ENCODE data around the gene NTN5.
A peak's percentile ranks its signal among the peaks of the same experiment; 100 is the strongest.

Gene NTN5

GRCh38 chr19:48671446-48671995, 1.3 kb downstream of the NTN5 start:
- POLR2A ChIA-PET = interaction anchor here (0.6 kb wide), 1 partner anchor 152 kb away, joined by 3 read pairs; no protein-coding TSS in a partner anchor
- Histone ChIP-seq H3K4me3 (ENCODE audit: control insufficient read depth in 1 of 7, extremely low read depth in 1 of 7, insufficient read depth in 4 of 7, low read depth in 2 of 7, low read length in 6 of 7) (no peak overlapping the region), H3K4me1 (ENCODE audit: control extremely low read depth in 1 of 4, control insufficient read depth in 4 of 4, insufficient read depth in 4 of 4, low read length in 3 of 4) (peaks cover 0 to 6% (median 0%) of the 10 kb centered on the region in 4 experiments), H3K27ac (ENCODE audit: insufficient read depth in 1 of 2, low read depth in 1 of 2, low read length in 2 of 2, poor library complexity in 1 of 2, severe bottlenecking in 2 of 2) (no peak overlapping the region), H3K9me3 (ENCODE audit: control extremely low read depth in 1 of 5, control insufficient read depth in 4 of 5, insufficient read depth in 2 of 5, low read depth in 1 of 5, low read length in 4 of 5) (no peaks in the 10 kb centered on the region), H3K36me3 (ENCODE audit: control insufficient read depth in 4 of 4, insufficient read depth in 4 of 4, low read length in 3 of 4) (no peaks in the 10 kb centered on the region), H3K27me3 (replicated peaks in 2 of 5; ENCODE audit: control insufficient read depth in 4 of 5, insufficient read depth in 5 of 5, low read length in 4 of 5) (peaks cover 0 to 2% (median 0%) of the 10 kb centered on the region in 5 experiments)
- no peak for DNase-seq
- 100% methylated on average over 4 of the region's 10 CpGs for WGBS (ENCODE audit: insufficient coverage)
- CTCF ChIA-PET = interaction anchor here (1.0 kb wide), 1 partner anchor 26 kb away, joined by 4 read pairs; the partner anchor contains the start of gene CA11

GRCh38 chr19:48670699-48671445, 1.9 kb downstream of the NTN5 start:
- 96% methylated on average over 16 of the region's 21 CpGs for WGBS (ENCODE audit: insufficient coverage)
- DNase-seq = peak in 1 of 3 donors; percentile 21
- CTCF ChIA-PET = interaction anchor here (1.0 kb wide), 1 partner anchor 25 kb away, joined by 4 read pairs; the partner anchor contains the start of gene CA11
- no peaks in the 10 kb centered on the region for H3K36me3 ChIP-seq (ENCODE audit: control insufficient read depth in 4 of 4, insufficient read depth in 4 of 4, low read length in 3 of 4)
- H3K27me3 ChIP-seq (replicated peaks in 2 of 5; ENCODE audit: control insufficient read depth in 4 of 5, insufficient read depth in 5 of 5, low read length in 4 of 5) = peaks cover 0 to 2% (median 0%) of the 10 kb centered on the region in 5 experiments
- no peak overlapping the region for H3K27ac ChIP-seq (ENCODE audit: insufficient read depth in 1 of 2, low read depth in 1 of 2, low read length in 2 of 2, poor library complexity in 1 of 2, severe bottlenecking in 2 of 2)
- no peak overlapping the region for H3K4me3 ChIP-seq (ENCODE audit: control insufficient read depth in 1 of 7, extremely low read depth in 1 of 7, insufficient read depth in 4 of 7, low read depth in 2 of 7, low read length in 6 of 7)
- peaks cover 0 to 6% (median 0%) of the 10 kb centered on the region in 4 experiments for H3K4me1 ChIP-seq (ENCODE audit: control extremely low read depth in 1 of 4, control insufficient read depth in 4 of 4, insufficient read depth in 4 of 4, low read length in 3 of 4)
- POLR2A ChIA-PET = interaction anchor here (0.6 kb wide), 1 partner anchor 153 kb away, joined by 3 read pairs; no protein-coding TSS in a partner anchor
- no peaks in the 10 kb centered on the region for H3K9me3 ChIP-seq (ENCODE audit: control extremely low read depth in 1 of 5, control insufficient read depth in 4 of 5, insufficient read depth in 2 of 5, low read depth in 1 of 5, low read length in 4 of 5)

- CTCF ChIA-PET = no interaction called here
- H3K27me3 ChIP-seq (replicated peaks in 2 of 5; ENCODE audit: control insufficient read depth in 4 of 5, insufficient read depth in 5 of 5, low read length in 4 of 5) = peaks cover 0 to 2% (median 0%) of the 10 kb centered on the region in 5 experiments
- H3K4me1 ChIP-seq (ENCODE audit: control extremely low read depth in 1 of 4, control insufficient read depth in 4 of 4, insufficient read depth in 4 of 4, low read length in 3 of 4) = peaks cover 0 to under 1% (median 0%) of the 10 kb centered on the region in 4 experiments
- H3K36me3 ChIP-seq (ENCODE audit: control insufficient read depth in 4 of 4, insufficient read depth in 4 of 4, low read length in 3 of 4) = no peaks in the 10 kb centered on the region
- H3K27ac ChIP-seq (ENCODE audit: insufficient read depth in 1 of 2, low read depth in 1 of 2, low read length in 2 of 2, poor library complexity in 1 of 2, severe bottlenecking in 2 of 2) = no peak overlapping the region
- no peak overlapping the region for H3K4me3 ChIP-seq (ENCODE audit: control insufficient read depth in 1 of 7, extremely low read depth in 1 of 7, insufficient read depth in 4 of 7, low read depth in 2 of 7, low read length in 6 of 7)
- no peaks in the 10 kb centered on the region for H3K9me3 ChIP-seq (ENCODE audit: control extremely low read depth in 1 of 5, control insufficient read depth in 4 of 5, insufficient read depth in 2 of 5, low read depth in 1 of 5, low read length in 4 of 5)
- WGBS (ENCODE audit: insufficient coverage) = 96% methylated on average over 16 of the region's 26 CpGs
- POLR2A ChIA-PET = no interaction called here
- DNase-seq = no peak
Measured at GRCh38 chr19:48669903-48670668, 2.7 kb downstream of the NTN5 start.

- Histone ChIP-seq H3K4me1 (ENCODE audit: control extremely low read depth in 1 of 4, control insufficient read depth in 4 of 4, insufficient read depth in 4 of 4, low read length in 3 of 4) (no peaks in the 10 kb centered on the region), H3K4me3 (ENCODE audit: control insufficient read depth in 1 of 7, extremely low read depth in 1 of 7, insufficient read depth in 4 of 7, low read depth in 2 of 7, low read length in 6 of 7) (no peak overlapping the region), H3K27ac (ENCODE audit: insufficient read depth in 1 of 2, low read depth in 1 of 2, low read length in 2 of 2, poor library complexity in 1 of 2, severe bottlenecking in 2 of 2) (no peak overlapping the region), H3K27me3 (replicated peaks in 2 of 5; ENCODE audit: control insufficient read depth in 4 of 5, insufficient read depth in 5 of 5, low read length in 4 of 5) (peaks cover 0 to 2% (median 0%) of the 10 kb centered on the region in 5 experiments), H3K36me3 (ENCODE audit: control insufficient read depth in 4 of 4, insufficient read depth in 4 of 4, low read length in 3 of 4) (no peaks in the 10 kb centered on the region), H3K9me3 (ENCODE audit: control extremely low read depth in 1 of 5, control insufficient read depth in 4 of 5, insufficient read depth in 2 of 5, low read depth in 1 of 5, low read length in 4 of 5) (no peaks in the 10 kb centered on the region)
- CTCF ChIA-PET = no interaction called here
- WGBS (ENCODE audit: insufficient coverage) = 100% methylated on average over 2 of the region's 2 CpGs
- no peak for DNase-seq
- POLR2A ChIA-PET = no interaction called here
Measured at GRCh38 chr19:48668761-48669160, 4.1 kb downstream of the NTN5 start.

GRCh38 chr19:48668332-48668731, 4.5 kb downstream of the NTN5 start:
- no peaks in the 10 kb centered on the region for H3K4me1 ChIP-seq (ENCODE audit: control extremely low read depth in 1 of 4, control insufficient read depth in 4 of 4, insufficient read depth in 4 of 4, low read length in 3 of 4)
- H3K4me3 ChIP-seq (ENCODE audit: control insufficient read depth in 1 of 7, extremely low read depth in 1 of 7, insufficient read depth in 4 of 7, low read depth in 2 of 7, low read length in 6 of 7) = no peak overlapping the region
- no peaks in the 10 kb centered on the region for H3K9me3 ChIP-seq (ENCODE audit: control extremely low read depth in 1 of 5, control insufficient read depth in 4 of 5, insufficient read depth in 2 of 5, low read depth in 1 of 5, low read length in 4 of 5)
- H3K27me3 ChIP-seq (replicated peaks in 2 of 5; ENCODE audit: control insufficient read depth in 4 of 5, insufficient read depth in 5 of 5, low read length in 4 of 5) = peaks cover 0 to 2% (median 0%) of the 10 kb centered on the region in 5 experiments
- no peak overlapping the region for H3K27ac ChIP-seq (ENCODE audit: insufficient read depth in 1 of 2, low read depth in 1 of 2, low read length in 2 of 2, poor library complexity in 1 of 2, severe bottlenecking in 2 of 2)
- DNase-seq = no peak
- no peaks in the 10 kb centered on the region for H3K36me3 ChIP-seq (ENCODE audit: control insufficient read depth in 4 of 4, insufficient read depth in 4 of 4, low read length in 3 of 4)
- WGBS (ENCODE audit: insufficient coverage) = 88% methylated on average over 3 of the region's 3 CpGs
- ChIA-PET CTCF (interaction anchor here (0.9 kb wide), 1 partner anchor 9 kb away, joined by 3 read pairs; no protein-coding TSS in a partner anchor), POLR2A (no interaction called here)

GRCh38 chr19:48665786-48666185, 7.0 kb downstream of the NTN5 start:
- peaks cover 0 to 2% (median 0%) of the 10 kb centered on the region in 5 experiments for H3K27me3 ChIP-seq (replicated peaks in 2 of 5; ENCODE audit: control insufficient read depth in 4 of 5, insufficient read depth in 5 of 5, low read length in 4 of 5)
- DNase-seq = no peak
- peaks cover 0 to 7% (median 4%) of the 10 kb centered on the region in 4 experiments for H3K4me1 ChIP-seq (ENCODE audit: control extremely low read depth in 1 of 4, control insufficient read depth in 4 of 4, insufficient read depth in 4 of 4, low read length in 3 of 4)
- 98% methylated on average over 6 of the region's 6 CpGs for WGBS (ENCODE audit: insufficient coverage)
- no peak overlapping the region for H3K4me3 ChIP-seq (ENCODE audit: control insufficient read depth in 1 of 7, extremely low read depth in 1 of 7, insufficient read depth in 4 of 7, low read depth in 2 of 7, low read length in 6 of 7)
- no peaks in the 10 kb centered on the region for H3K9me3 ChIP-seq (ENCODE audit: control extremely low read depth in 1 of 5, control insufficient read depth in 4 of 5, insufficient read depth in 2 of 5, low read depth in 1 of 5, low read length in 4 of 5)
- ChIA-PET POLR2A (no interaction called here), CTCF (interaction anchor here (1.0 to 1.6 kb wide), 3 partner anchors 10 to 60 kb away, joined by 3 to 5 read pairs (median 4); partner anchors contain the start of gene CA11)
- H3K27ac ChIP-seq (ENCODE audit: insufficient read depth in 1 of 2, low read depth in 1 of 2, low read length in 2 of 2, poor library complexity in 1 of 2, severe bottlenecking in 2 of 2) = no peak overlapping the region
- H3K36me3 ChIP-seq (ENCODE audit: control insufficient read depth in 4 of 4, insufficient read depth in 4 of 4, low read length in 3 of 4) = no peaks in the 10 kb centered on the region
